CD8-positive, alpha-beta memory T cell (primary cell): ENCODE data around the gene CT45A3. TPM values are rescaled to one million over a fixed set of nuclear protein-coding genes. Genes with fewer than 3 reads are reported as not detected.
"Not testable (repeated sequence)": the region's sequence is repeated elsewhere in the genome, so short reads cannot be mapped to it uniquely, and the experiment has no call there.

Source experiments
- CTCF ChIA-PET: fragments of 350-600 bp; sonication (Branson Sonifier 250); formaldehyde crosslinking; loops from one replicate; lab custom pipeline; 2021; ENCODE audit warnings: antibody characterized with exemption; lab: Charles Lee
- POLR2A ChIA-PET: fragments of 350-600 bp; sonication (Branson Sonifier 250); formaldehyde crosslinking; loops from one replicate; lab custom pipeline; 2021; ENCODE audit warnings: antibody characterized with exemption; lab: Charles Lee
- DNase-seq, 5 donors: peaks; one replicate each; pipeline versions ENCODE4 v3.0.0 to v3.0.0-alpha.2; 2020 to 2022; ENCODE audit warnings: mixed read lengths in 1 of 5
- H3K27ac ChIP-seq: one replicate; pipeline ENCODE4 v1.7.0; 2013; ENCODE audit warnings: low read depth, mild to moderate bottlenecking, low read length, moderate library complexity
- H3K27me3 ChIP-seq: 2 replicates; pipeline ENCODE4 v1.7.0; 2013; ENCODE audit warnings: low read length, mild to moderate bottlenecking; ENCODE audit not compliant: insufficient read depth, poor library complexity, severe bottlenecking
- H3K36me3 ChIP-seq: 2 replicates; pipeline ENCODE4 v1.7.0; 2013; ENCODE audit warnings: mild to moderate bottlenecking, low read length, moderate library complexity; ENCODE audit not compliant: insufficient read depth
- H3K4me1 ChIP-seq: 2 replicates; pipeline ENCODE4 v1.7.0; 2013; ENCODE audit warnings: mild to moderate bottlenecking, low read length, moderate library complexity; ENCODE audit not compliant: insufficient read depth
- H3K4me3 ChIP-seq: 2 replicates; pipeline ENCODE4 v1.7.0; 2013; ENCODE audit warnings: mild to moderate bottlenecking, low read length
- H3K9me3 ChIP-seq: 2 replicates; pipeline ENCODE4 v1.7.0; 2013; ENCODE audit warnings: mild to moderate bottlenecking, low read length
- H3K27ac Mint-ChIP-seq, 8 donors: one replicate each; pipeline ENCODE4 v1.8.0; 2020 to 2021; ENCODE audit warnings: mixed read lengths in 8 of 8, mild to moderate bottlenecking in 6 of 8, inconsistent platforms in 3 of 8, moderate library complexity in 3 of 8
- H3K27me3 Mint-ChIP-seq, 2 donors: one replicate each; pipeline ENCODE4 v1.8.0; 2020 to 2021; ENCODE audit warnings: mixed read lengths in 2 of 2, mild to moderate bottlenecking in 1 of 2, moderate library complexity in 1 of 2
- H3K36me3 Mint-ChIP-seq, 3 donors: one replicate each; pipeline ENCODE4 v1.8.0; 2020 to 2021; ENCODE audit warnings: mixed read lengths in 3 of 3, inconsistent platforms in 1 of 3, mild to moderate bottlenecking in 1 of 3
- H3K4me1 Mint-ChIP-seq, 3 donors: one replicate each; pipeline ENCODE4 v1.8.0; 2020 to 2021; ENCODE audit warnings: mixed read lengths in 3 of 3, inconsistent platforms in 1 of 3, mild to moderate bottlenecking in 1 of 3
- H3K4me3 Mint-ChIP-seq, 7 donors: one replicate each; pipeline ENCODE4 v1.8.0; 2020 to 2021; ENCODE audit warnings: mixed read lengths in 7 of 7, mild to moderate bottlenecking in 6 of 7, moderate library complexity in 4 of 7, inconsistent platforms in 2 of 7
- H3K9me3 Mint-ChIP-seq, 5 donors: one replicate each; pipeline ENCODE4 v1.8.0; 2020 to 2022; ENCODE audit warnings: mixed read lengths in 5 of 5, mild to moderate bottlenecking in 3 of 5, moderate library complexity in 2 of 5, inconsistent platforms in 1 of 5
- polyA plus RNA-seq: library from polyadenylated mRNA; unstranded; fragments of 300-500 nt; fragmentation: Illumina TruSeq; gene quantifications from one replicate; pipeline ENCODE4 v1.2.3, GENCODE V29; 2021
- total RNA-seq, 2 experiments: library from RNA; stranded (reverse); gene quantifications; one replicate each; pipeline ENCODE4 v1.2.3, GENCODE V29; 2021

The CT45A3 gene
- total and polyA plus RNA-seq, 3 experiments from 2014 or later, result not detected

DNA sequence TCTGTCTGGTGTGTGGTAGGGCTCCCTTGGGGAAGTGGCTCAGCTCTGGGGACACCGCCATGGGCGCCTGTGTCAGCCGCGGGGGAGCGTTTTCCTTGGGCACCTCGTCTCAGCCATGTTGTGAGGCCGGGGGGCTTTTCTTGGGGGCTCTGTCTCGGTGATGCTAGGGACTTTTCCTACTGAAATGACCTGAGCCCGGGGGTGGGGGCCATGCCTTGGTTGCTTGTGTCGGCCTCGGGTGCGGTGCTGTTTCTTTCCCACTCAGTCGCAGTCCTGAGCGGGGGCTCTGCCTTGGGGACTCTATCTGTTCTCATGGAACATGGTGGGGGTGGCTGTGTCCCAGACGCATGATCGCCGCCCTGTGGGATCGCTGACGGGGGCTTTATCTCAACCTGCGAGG is 54.2 kb downstream of the CT45A3 start:
- no peak overlapping the region for H3K27ac ChIP-seq
- no peaks in the 10 kb centered on the region for H3K9me3 Mint-ChIP-seq
- H3K4me1 ChIP-seq, result no peaks in the 10 kb centered on the region
- no peak overlapping the region for H3K27ac Mint-ChIP-seq
- CTCF ChIA-PET, result no interaction called here
- no peaks in the 10 kb centered on the region for H3K9me3 ChIP-seq
- H3K4me3 Mint-ChIP-seq, result no peak overlapping the region
- H3K36me3 Mint-ChIP-seq, result no peaks in the 10 kb centered on the region
- H3K27me3 Mint-ChIP-seq, result peaks cover 0 to 5% of the 10 kb centered on the region in 2 donors
- no peak for DNase-seq
- no peak overlapping the region for H3K4me3 ChIP-seq
- no peaks in the 10 kb centered on the region for H3K27me3 ChIP-seq
- no peaks in the 10 kb centered on the region for H3K4me1 Mint-ChIP-seq
- H3K36me3 ChIP-seq, result no peaks in the 10 kb centered on the region
- POLR2A ChIA-PET, result no interaction called here

GRCh38 chrX:135713183-135713689 is 54.8 kb downstream of the CT45A3 start, which contains the start of gene CT45A1:
TSS of gene CT45A1 (plus strand) at chrX:135713639. CDS start at chrX:135718941, 5,302 bp downstream.
- H3K36me3 ChIP-seq, H3K4me3 Mint-ChIP-seq, H3K27ac ChIP-seq, H3K27me3 ChIP-seq, H3K27ac Mint-ChIP-seq, DNase-seq, CTCF ChIA-PET, H3K9me3 ChIP-seq, H3K4me1 Mint-ChIP-seq, H3K4me3 ChIP-seq, H3K9me3 Mint-ChIP-seq, H3K27me3 Mint-ChIP-seq, POLR2A ChIA-PET, H3K4me1 ChIP-seq, H3K36me3 Mint-ChIP-seq: not testable (repeated sequence)

Other genes with a start within 250 kb of the CT45A3 start
- 10 to 100 TPM; 19.4 to 20.2 TPM for gene INTS6L, start 247.5 kb downstream of the CT45A3 start, total RNA-seq
- 5.4 TPM for gene INTS6L, start 247.5 kb downstream of the CT45A3 start, polyA plus RNA-seq
- gene CT45A1, start 54.6 kb downstream of the CT45A3 start, total RNA-seq, result not detected
- not detected for gene CT45A1, start 54.6 kb downstream of the CT45A3 start, polyA plus RNA-seq
- gene CT45A5, start 17.3 kb upstream of the CT45A3 start, total RNA-seq, result not detected
- gene CT45A5, start 17.3 kb upstream of the CT45A3 start, polyA plus RNA-seq, result not detected
- gene CT45A6, start 34.6 kb upstream of the CT45A3 start, total RNA-seq, result not detected
- not detected for gene CT45A6, start 34.6 kb upstream of the CT45A3 start, polyA plus RNA-seq
- not detected for gene CT45A2, start 51.8 kb upstream of the CT45A3 start, total RNA-seq
- not detected for gene CT45A2, start 51.8 kb upstream of the CT45A3 start, polyA plus RNA-seq
- gene CT45A7, start 69.1 kb upstream of the CT45A3 start, total RNA-seq, result not detected
- not detected for gene CT45A7, start 69.1 kb upstream of the CT45A3 start, polyA plus RNA-seq
- not detected for gene CT45A8, start 86.3 kb upstream of the CT45A3 start, total RNA-seq
- not detected for gene CT45A8, start 86.3 kb upstream of the CT45A3 start, polyA plus RNA-seq
- not detected for gene CT45A9, start 103.6 kb upstream of the CT45A3 start, total RNA-seq
- not detected for gene CT45A9, start 103.6 kb upstream of the CT45A3 start, polyA plus RNA-seq
- gene CT45A10, start 125.3 kb upstream of the CT45A3 start, total RNA-seq, result not detected
- gene CT45A10, start 125.3 kb upstream of the CT45A3 start, polyA plus RNA-seq, result not detected
- gene SAGE1, start 125.5 kb upstream of the CT45A3 start, total RNA-seq, result not detected
- gene SAGE1, start 125.5 kb upstream of the CT45A3 start, polyA plus RNA-seq, result not detected
- 10 to 100 TPM; 27.6 to 28.4 TPM for gene MMGT1, start 205.8 kb upstream of the CT45A3 start, total RNA-seq
- 8.2 TPM for gene MMGT1, start 205.8 kb upstream of the CT45A3 start, polyA plus RNA-seq
- gene SLC9A6, start 217.2 kb upstream of the CT45A3 start, total RNA-seq, result 10 to 100 TPM; 14.9 to 16.2 TPM
- 18.0 TPM for gene SLC9A6, start 217.2 kb upstream of the CT45A3 start, polyA plus RNA-seq